Transverse colon (tissue), 4 donors: ENCODE results near the gene MYRIP. TPM values are rescaled to one million over a fixed set of nuclear protein-coding genes. Genes with fewer than 3 reads are reported as not detected.

Source experiments
- DNase-seq: peaks from one replicate; pipeline ENCODE4 v3.0.0-alpha.2; 2019
- H3K27ac ChIP-seq, 4 donors: fragments of 200-600 bp; sonication (generic); 2 replicates each; pipeline ENCODE4 v1.5.1; 2016 to 2018; ENCODE audit warnings: inconsistent platforms in 4 of 4
- H3K27me3 ChIP-seq: fragments of 200-600 bp; sonication (generic); 2 replicates; pipeline ENCODE4 v1.5.1; 2017; ENCODE audit warnings: inconsistent platforms
- H3K36me3 ChIP-seq, 4 donors: fragments of 200-600 bp; sonication (generic); 2 replicates each; pipeline ENCODE4 v1.5.1; 2017 to 2019; ENCODE audit warnings: inconsistent platforms in 4 of 4
- H3K4me1 ChIP-seq, 4 donors: fragments of 200-600 bp; sonication (generic); 2 replicates each; pipeline ENCODE4 v1.5.1; 2017 to 2020; ENCODE audit warnings: inconsistent platforms in 4 of 4
- H3K4me3 ChIP-seq, 4 donors: fragments of 200-600 bp; sonication (generic); 1 replicate in 1 of 4; 2 replicates in 3 of 4; pipeline versions ENCODE4 v1.5.1 to v1.6.1; 2017 to 2019; ENCODE audit warnings: inconsistent platforms in 4 of 4
- H3K9me3 ChIP-seq, 2 donors: fragments of 200-600 bp; sonication (generic); 2 replicates each; pipeline ENCODE4 v1.5.1; 2017 to 2019; ENCODE audit warnings: inconsistent platforms in 2 of 2
- EP300 ChIP-seq: sonication (generic); formaldehyde crosslinking; IDR thresholded peaks from one replicate; pipeline ENCODE4 v1.6.1; 2017; ENCODE audit warnings: antibody characterized with exemption, low read depth
- POLR2A ChIP-seq: fragments of 450-650 bp; IDR thresholded peaks from one replicate; pipeline ENCODE4 v1.6.1; 2016; ENCODE audit warnings: antibody characterized with exemption, mild to moderate bottlenecking, moderate library complexity
- POLR2AphosphoS5 ChIP-seq, 3 donors: sonication (generic); formaldehyde crosslinking; IDR thresholded peaks; one replicate each; pipeline ENCODE4 v1.6.1; 2016; ENCODE audit warnings: antibody characterized with exemption in 3 of 3
- WGBS, 2 donors: methylation state at CpG; one replicate each; pipeline ENCODE4 v1.1.5; 2018; ENCODE audit warnings: low coverage in 1 of 2; 5-methylcytosine and 5-hydroxymethylcytosine counted together
- in situ Hi-C, 4 donors: fragments of 200-750 bp; cut with MboI; loops; one replicate each; pipeline versions ENCODE4 v1.15.0 to v1.15.1; 2017; ENCODE audit warnings: low sequenced_read_pairs in 3 of 4, low pct_ligation_motif_present in 1 of 4, low pct_unique_long_range_greater_than_20kb in 1 of 4
- intact Hi-C: fragments of 100-400 bp; cut with DNase I; formaldehyde crosslinking; loops from one replicate; pipeline ENCODE4 v1.15.1; 2023; ENCODE audit warnings: low total_unique reads
- total RNA-seq, 4 donors: library from RNA; depleted of rRNA; stranded (reverse); fragments of >200 nt; gene quantifications; one replicate each; pipeline ENCODE4 v1.1.0, GENCODE V29; 2016
- TF ChIP-seq, protein P1 (sequence below), 5 experiments: fragments of 200-600 bp in 3 of 5; fragments of 450-650 bp in 2 of 5; sonication (generic) in 3 of 5; IDR thresholded peaks; 1 replicate in 2 of 5; 2 replicates in 3 of 5; pipeline ENCODE4 v1.5.1; 2016 to 2017; ENCODE audit warnings: antibody characterized with exemption in 5 of 5, inconsistent platforms in 3 of 5, mild to moderate bottlenecking in 2 of 5, moderate library complexity in 1 of 5

Gene MYRIP
- total RNA-seq, 4 donors from 2014 or later = 2.6 to 19.7 (median 5.4) TPM

DNA sequence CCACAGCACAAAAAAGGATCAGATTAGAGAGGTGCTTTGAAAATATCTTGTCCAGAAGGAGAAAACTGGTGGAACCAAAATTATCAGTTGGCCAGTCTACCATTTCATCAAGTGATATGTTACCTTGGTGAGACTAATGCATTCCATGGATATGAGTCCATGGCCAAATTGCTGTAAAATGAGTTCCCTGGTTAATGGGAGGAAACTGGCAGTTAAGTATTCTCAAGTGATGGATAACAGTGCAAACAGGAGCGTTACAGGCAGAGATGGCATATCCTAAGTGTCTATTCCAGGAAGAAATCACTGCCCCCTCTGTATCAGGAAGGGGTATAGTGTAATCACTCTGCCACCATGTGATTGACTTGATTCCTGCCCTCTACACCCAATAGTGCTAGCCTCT, 34.0 kb downstream of the MYRIP start:
- no peaks in the 10 kb centered on the region for H3K27me3 ChIP-seq
- H3K4me1 ChIP-seq = no peaks in the 10 kb centered on the region
- H3K36me3 ChIP-seq = no peaks in the 10 kb centered on the region
- no peak overlapping the region for H3K4me3 ChIP-seq
- H3K9me3 ChIP-seq = no peaks in the 10 kb centered on the region
- no peak for TF ChIP-seq POLR2A
- no peak for TF ChIP-seq EP300
- TF ChIP-seq, protein P1, sequence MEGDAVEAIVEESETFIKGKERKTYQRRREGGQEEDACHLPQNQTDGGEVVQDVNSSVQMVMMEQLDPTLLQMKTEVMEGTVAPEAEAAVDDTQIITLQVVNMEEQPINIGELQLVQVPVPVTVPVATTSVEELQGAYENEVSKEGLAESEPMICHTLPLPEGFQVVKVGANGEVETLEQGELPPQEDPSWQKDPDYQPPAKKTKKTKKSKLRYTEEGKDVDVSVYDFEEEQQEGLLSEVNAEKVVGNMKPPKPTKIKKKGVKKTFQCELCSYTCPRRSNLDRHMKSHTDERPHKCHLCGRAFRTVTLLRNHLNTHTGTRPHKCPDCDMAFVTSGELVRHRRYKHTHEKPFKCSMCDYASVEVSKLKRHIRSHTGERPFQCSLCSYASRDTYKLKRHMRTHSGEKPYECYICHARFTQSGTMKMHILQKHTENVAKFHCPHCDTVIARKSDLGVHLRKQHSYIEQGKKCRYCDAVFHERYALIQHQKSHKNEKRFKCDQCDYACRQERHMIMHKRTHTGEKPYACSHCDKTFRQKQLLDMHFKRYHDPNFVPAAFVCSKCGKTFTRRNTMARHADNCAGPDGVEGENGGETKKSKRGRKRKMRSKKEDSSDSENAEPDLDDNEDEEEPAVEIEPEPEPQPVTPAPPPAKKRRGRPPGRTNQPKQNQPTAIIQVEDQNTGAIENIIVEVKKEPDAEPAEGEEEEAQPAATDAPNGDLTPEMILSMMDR (IDR thresholded peaks at IDR 0.05) = no peak
- TF ChIP-seq POLR2AphosphoS5 (IDR thresholded peaks at IDR 0.05) = no peak
- no peak for DNase-seq
- in situ Hi-C loops (no loop called here), intact Hi-C loops (no loop called here)
- 63 to 80% methylated on average over 1 of the region's 1 CpG for WGBS, 2 donors
- no peak overlapping the region for H3K27ac ChIP-seq

DNA sequence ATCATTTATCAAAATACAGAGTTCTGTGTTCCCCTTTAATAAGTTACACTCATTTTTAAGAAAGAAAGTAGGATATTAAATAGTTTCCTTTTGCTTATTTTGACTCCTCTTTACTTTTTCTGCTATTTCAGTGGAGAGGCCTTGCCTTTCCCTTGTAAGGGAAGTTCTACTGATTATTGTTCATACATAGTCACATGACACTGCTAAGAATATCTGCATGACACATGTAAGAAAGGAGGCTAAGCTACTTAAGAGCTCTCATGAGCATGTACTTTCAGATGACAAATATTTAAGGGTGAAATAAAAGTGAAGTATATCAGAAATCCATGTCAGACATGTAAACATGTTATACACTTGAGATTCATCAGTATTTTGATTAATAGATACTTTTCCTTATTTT, 39.0 kb downstream of the MYRIP start:
- H3K9me3 ChIP-seq = no peaks in the 10 kb centered on the region
- H3K36me3 ChIP-seq = no peaks in the 10 kb centered on the region
- intact Hi-C loops = no loop called here
- peaks cover 0 to 7% (median 3%) of the 10 kb centered on the region in 4 donors for H3K4me1 ChIP-seq
- H3K27me3 ChIP-seq = no peaks in the 10 kb centered on the region
- no peak overlapping the region for H3K27ac ChIP-seq
- in situ Hi-C loops = no loop called here
- DNase-seq = no peak
- TF ChIP-seq, protein P1 (IDR thresholded peaks at IDR 0.05) = no peak
- TF ChIP-seq POLR2A = no peak
- no peak for TF ChIP-seq EP300
- no peak for TF ChIP-seq POLR2AphosphoS5 (IDR thresholded peaks at IDR 0.05)
- no peak overlapping the region for H3K4me3 ChIP-seq

DNA sequence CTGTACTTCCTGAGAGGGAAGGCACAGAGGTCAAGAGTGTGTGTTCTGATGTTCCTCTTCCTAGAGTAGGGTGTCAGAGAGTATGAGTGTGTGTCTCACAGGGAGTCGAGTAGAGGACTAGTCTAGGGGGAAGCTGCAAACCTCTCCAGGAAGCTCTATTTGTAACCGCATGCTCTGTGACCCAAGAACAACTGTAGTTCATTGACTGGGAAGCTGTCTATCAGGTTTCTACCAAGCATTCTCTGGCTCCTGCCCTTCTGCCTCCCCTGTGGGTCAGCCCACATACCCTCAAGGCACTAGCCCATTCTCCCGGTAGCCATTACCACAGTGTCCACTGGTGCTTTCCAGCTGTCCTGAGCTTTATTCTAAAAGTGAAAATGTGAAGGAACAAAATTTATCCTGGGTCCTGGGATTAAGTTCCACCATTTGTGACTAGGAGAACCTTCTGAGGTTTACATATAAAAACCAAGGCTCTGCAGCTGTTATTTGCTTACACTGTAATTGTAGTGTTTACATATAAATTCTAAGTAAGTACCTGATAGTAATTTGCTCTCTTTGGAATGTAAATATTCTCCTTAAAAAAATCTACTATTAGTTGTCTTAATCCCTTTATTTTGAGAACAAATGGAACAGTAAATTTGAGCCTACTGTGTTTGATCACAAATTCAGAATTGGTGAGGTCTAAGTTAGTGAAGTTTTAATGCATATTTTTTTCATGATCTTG, 40.7 kb downstream of the MYRIP start:
- H3K27me3 ChIP-seq = no peaks in the 10 kb centered on the region
- H3K9me3 ChIP-seq = no peaks in the 10 kb centered on the region
- H3K27ac ChIP-seq = peak overlapping the region in 3 of 4 donors; percentile 46 to 56 (median 53)
- WGBS, 2 donors = 0 to 20% methylated on average over 1 to 3 of the region's 3 CpGs
- H3K36me3 ChIP-seq = no peaks in the 10 kb centered on the region
- intact Hi-C loops (no loop called here), in situ Hi-C loops (no loop called here)
- H3K4me1 ChIP-seq = peaks cover 0 to 7% (median 3%) of the 10 kb centered on the region in 4 donors
- DNase-seq = no peak
- TF ChIP-seq, protein P1 (IDR thresholded peaks at IDR 0.05) = no peak
- TF ChIP-seq EP300 (no peak), POLR2AphosphoS5 (IDR thresholded peaks at IDR 0.05) (no peak)
- H3K4me3 ChIP-seq = no peak overlapping the region

DNA sequence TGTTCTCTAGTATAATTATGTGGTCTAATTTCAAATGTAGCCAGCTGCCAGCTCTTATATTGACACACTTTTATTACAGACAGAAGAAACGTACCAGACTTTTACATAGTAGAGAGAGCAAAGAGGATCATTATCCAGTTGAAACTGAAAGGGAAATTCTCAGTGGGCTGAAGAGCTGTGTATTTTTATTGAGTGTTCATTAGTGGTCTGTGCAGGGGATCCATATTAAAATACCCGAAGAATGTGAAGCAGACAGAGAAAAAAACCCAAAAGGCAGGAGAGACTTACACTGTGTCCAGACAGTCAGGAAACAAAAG, 41.3 kb downstream of the MYRIP start:
- intact Hi-C loops (no loop called here), in situ Hi-C loops (no loop called here)
- 20 to 22% methylated on average over 2 of the region's 2 CpGs for WGBS, 2 donors
- H3K4me1 ChIP-seq = peaks cover 0 to 7% (median 3%) of the 10 kb centered on the region in 4 donors
- no peaks in the 10 kb centered on the region for H3K9me3 ChIP-seq
- TF ChIP-seq, protein P1 (IDR thresholded peaks at IDR 0.05) = no peak
- TF ChIP-seq POLR2A (no peak), POLR2AphosphoS5 (IDR thresholded peaks at IDR 0.05) (no peak), EP300 (no peak)
- no peaks in the 10 kb centered on the region for H3K27me3 ChIP-seq
- no peaks in the 10 kb centered on the region for H3K36me3 ChIP-seq
- H3K27ac ChIP-seq = peak overlapping the region in 1 of 4 donors; percentile 53
- DNase-seq = no peak
- no peak overlapping the region for H3K4me3 ChIP-seq
